ENCODE measurements around the gene MED12L.

DNA sequence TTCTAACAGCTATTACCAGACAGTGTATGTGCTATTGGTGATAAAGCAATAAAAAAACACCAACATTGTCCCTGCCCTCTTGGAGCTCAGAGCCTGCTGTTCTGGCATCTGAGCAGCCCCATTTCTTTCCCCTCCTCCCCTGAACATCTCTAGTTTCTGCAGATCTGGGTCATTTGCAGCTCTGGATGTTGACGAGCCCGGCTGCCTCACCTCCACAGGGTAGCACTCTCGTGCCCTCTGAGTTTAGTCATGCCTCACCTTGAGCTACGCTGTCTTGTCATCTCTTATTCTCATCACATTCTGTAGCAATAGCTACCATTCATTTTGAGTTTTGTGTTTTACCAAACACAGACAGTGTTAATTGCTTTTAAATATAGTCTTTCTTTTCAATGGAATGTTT is 147.5 kb downstream of the MED12L start:
- TF ChIP-seq CSDC2 (CRISPR knock-in tag; IDR thresholded peaks at IDR 0.05) = no peak
- TF ChIP-seq PPARA (CRISPR knock-in tag; IDR thresholded peaks at IDR 0.05; ENCODE audit: borderline replicate concordance) = no peak
- TF ChIP-seq ZC3H10 (CRISPR knock-in tag; IDR thresholded peaks at IDR 0.05) = no peak
- TF ChIP-seq ARNTL (CRISPR knock-in tag; IDR thresholded peaks at IDR 0.05; ENCODE audit: borderline replicate concordance, low read depth) = no peak
